Placental pericyte (primary cell): ENCODE data around the gene OR4D5. TPM values are rescaled to one million over a fixed set of nuclear protein-coding genes. Genes with fewer than 3 reads are reported as not detected.

Experiments
- total RNA-seq: library from RNA; depleted of rRNA; stranded (reverse); fragments of >200 nt; gene quantifications from 2 replicates; pipeline ENCODE4 v1.2.3, GENCODE V29; 2012

Gene OR4D5
- total RNA-seq: not detected in 2 replicates

DNA sequence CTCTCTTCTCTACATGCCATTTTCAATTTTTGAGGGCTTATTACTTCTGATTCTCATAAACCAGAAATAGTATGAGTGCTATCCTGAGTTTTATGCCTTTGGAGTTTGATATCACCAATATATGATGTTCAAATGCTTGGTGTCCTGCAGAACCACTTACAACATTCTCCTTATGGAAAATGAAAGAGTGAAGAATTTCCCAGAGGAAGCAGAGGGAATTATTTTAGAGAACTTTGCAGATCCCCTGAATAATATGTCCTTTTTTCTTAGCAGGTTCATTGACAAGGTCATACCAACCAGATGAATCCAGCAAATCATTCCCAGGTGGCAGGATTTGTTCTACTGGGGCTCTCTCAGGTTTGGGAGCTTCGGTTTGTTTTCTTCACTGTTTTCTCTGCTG lies at the start of gene OR4D5:
TSS of gene OR4D5 (plus strand) at position 301 of the 400 bp plus-strand sequence. CDS start at position 301, 0 bp downstream.

DNA sequence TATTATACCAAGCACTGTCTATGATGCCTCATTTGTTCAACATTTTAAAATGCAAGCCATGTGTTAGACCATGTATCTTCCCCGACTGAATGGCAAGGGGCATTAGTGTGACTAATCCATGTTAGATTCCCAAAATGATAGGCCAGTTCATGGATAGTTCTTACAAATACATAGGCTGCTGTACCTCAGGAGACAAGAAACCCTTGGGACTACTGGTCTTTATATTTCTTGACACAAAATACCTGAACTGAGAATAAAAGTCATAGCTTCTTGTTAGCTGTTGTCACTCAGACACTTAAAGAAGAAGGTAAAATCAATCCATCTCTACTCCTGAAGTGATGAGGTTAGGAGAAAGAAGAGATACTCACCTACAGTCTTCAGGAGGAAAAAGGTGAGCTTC lies 37.5 kb upstream of the OR4D5 start, which contains the start of gene OR8D4:
TSS of gene OR8D4 (plus strand) at position 301 of the 400 bp plus-strand sequence. CDS start 4,265 bp downstream, outside the sequence.

DNA sequence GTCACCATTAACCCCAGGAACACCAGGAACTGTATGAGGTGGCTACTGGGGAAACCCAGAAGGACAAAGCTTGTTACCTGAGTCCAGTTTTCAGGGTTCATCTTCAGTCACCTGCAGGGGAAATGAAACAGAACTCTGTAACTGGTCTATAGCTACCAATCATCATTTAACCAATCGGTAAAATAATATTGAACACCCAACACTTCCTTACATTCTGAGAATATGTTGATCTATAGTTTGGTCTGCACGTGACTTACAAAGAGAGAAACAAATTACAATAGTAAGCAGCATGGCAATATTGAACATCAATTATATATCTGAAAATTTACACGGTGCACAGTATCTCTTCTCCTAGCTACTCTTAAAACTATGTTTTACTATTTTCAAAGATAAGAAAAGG lies 4.3 kb downstream of the OR4D5 start, which contains the start of gene OR6T1:
TSS of gene OR6T1 (minus strand) at position 101 of the 400 bp plus-strand sequence. CDS start at position 101, 0 bp downstream.

DNA sequence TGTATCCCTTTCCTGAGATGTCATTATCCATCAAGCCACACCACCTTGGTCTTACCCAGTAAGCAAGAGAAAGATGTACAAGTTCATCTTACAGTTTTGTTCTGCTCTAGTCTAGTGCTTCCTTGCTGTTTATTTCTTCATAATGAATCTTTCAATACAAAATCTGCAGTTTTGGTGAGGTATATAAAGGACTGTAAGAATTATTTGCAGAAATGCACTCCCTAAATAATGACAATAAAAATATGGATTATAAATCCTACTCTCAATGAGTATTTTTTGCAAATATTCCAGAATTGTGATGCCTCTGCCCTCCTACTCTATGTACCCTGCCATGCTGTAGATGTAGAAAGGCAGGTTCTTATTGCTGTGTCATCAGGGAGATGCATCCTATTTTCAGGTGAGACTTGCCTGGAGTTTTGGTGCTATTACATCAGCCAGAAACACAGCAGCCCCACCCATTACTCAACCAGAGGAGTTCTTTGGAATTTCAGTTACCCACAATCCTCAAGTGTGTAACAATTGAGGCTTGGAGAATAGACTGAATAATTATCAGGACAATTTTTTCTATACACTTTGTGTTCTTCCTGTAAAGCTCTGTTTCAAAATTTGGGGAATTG lies 38.4 kb downstream of the OR4D5 start, which contains the start of gene OR10S1:
TSS of gene OR10S1 (minus strand) at position 51 of the 617 bp plus-strand sequence. CDS start 117 bp downstream, outside the sequence.

Other genes starting within 250 kb of the OR4D5 start
- 7.0 and 7.6 TPM in 2 replicates for gene ZNF202, start 198.0 kb upstream of the OR4D5 start, total RNA-seq
- gene OR6X1, start 185.1 kb upstream of the OR4D5 start, total RNA-seq: not detected in 2 replicates
- gene OR6M1, start 133.3 kb upstream of the OR4D5 start, total RNA-seq: not detected in 2 replicates
- not detected in 2 replicates for gene TMEM225, start 53.9 kb upstream of the OR4D5 start, total RNA-seq
- not detected in 2 replicates for gene OR8D4, start 37.5 kb upstream of the OR4D5 start, total RNA-seq
- not detected in 2 replicates for gene OR6T1, start 4.2 kb downstream of the OR4D5 start, total RNA-seq
- not detected in 2 replicates for gene OR10S1, start 38.2 kb downstream of the OR4D5 start, total RNA-seq
- not detected in 2 replicates for gene OR10G6, start 55.5 kb downstream of the OR4D5 start, total RNA-seq
- gene OR10G4, start 73.4 kb downstream of the OR4D5 start, total RNA-seq: not detected in 2 replicates
- gene OR10G9, start 83.4 kb downstream of the OR4D5 start, total RNA-seq: not detected in 2 replicates
- not detected in 2 replicates for gene OR10G8, start 87.2 kb downstream of the OR4D5 start, total RNA-seq
- not detected in 2 replicates for gene OR10G7, start 101.7 kb downstream of the OR4D5 start, total RNA-seq
- 1.5 and 25.2 TPM in 2 replicates for gene VWA5A, start 175.8 kb downstream of the OR4D5 start, total RNA-seq
- under 0.01 TPM in 2 replicates for gene OR10D3, start 243.7 kb downstream of the OR4D5 start, total RNA-seq